HG02798 (cell line): ENCODE results near the gene ASPG.

Experiments used
- ATAC-seq: cut with Tn5 transposase; IDR thresholded peaks from one replicate; pipeline ENCODE4 v1.9.1; 2021; ENCODE audit warnings: mild to moderate bottlenecking; ENCODE audit not compliant: unreplicated experiment, poor library complexity

The ASPG gene

GRCh38 chr14:104113631-104114420, 28.3 kb downstream of the ASPG start:
- no peak for ATAC-seq

GRCh38 chr14:104114421-104115130, 29.1 kb downstream of the ASPG start:
- ATAC-seq = no peak

DNA sequence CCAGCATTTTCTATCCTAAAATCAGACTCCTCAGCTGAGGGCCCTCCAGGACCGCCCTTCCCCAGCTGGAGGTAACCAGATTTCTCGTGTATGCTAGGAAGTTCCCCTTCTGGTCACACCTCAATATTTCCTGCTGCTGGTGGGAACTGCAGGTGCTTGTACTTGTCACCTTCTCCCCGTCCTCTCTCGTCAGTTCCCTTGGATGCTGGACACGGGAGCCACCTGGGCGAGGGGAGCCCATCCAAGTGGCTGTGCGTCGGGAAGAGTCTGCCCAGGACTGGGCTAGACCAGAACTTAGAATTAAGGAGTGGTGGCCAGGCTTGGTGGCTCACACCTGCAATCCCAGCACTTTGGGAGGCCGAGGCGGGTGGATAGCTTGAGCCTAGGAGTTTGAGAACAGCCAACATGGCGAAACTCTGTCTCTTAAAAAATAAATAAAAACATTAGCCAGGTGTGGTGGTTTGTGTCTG, 29.7 kb downstream of the ASPG start:
- no peak for ATAC-seq

- ATAC-seq = no peak
Measured at GRCh38 chr14:104115691-104116287, 30.3 kb downstream of the ASPG start.

DNA sequence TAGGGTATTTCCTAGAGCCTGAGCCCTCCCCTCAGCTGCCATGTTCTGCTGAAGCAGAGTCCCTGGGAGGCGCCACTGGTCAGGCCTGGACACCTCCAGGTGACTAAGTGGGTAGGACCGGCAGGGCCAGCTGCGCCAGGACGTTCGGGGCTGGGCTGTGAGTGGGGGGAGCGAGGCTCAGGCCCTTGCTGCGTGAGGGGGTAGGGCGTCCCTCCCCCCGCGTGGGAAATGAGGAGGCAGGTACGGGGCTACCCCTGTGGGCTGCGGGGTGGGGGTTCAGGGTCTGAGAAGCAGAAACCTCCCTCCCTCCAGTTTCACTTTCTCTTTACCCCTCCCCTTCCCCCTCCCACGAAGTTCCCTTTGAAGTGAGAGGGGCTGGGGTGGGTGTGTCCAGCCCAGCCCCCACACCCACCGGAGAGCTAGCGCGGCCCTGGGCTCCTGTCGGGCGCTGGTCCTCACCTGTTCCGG, 30.8 kb downstream of the ASPG start:
- no peak for ATAC-seq

DNA sequence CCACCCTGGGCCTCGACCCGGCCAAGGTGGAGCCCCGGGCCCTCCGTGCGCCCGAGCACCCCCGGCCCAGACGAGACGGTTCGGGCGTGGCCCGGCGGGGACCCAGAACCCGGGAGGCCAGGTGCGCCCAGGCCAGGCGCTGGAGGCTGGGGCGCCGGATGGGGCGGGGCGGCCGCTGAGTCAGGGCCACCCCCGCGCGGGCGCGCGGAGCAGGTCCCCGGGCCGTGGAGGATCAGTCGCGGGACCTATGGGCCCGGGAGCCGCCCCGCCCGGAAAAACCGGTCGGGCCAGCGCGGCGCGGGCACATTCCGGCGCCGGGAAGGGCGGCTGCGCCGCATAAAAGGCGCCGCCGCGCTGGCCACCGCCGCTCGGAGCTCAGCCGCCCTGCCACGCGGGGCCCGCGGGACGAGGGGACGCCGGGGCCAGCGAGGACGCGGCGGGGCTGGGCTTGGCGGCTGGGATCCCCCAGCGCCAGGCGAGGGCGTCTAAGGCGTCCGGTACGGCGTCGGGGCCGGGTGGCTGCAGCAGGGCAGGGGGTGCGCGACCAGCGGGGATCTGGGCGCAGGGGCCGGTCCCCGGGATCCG, 31.3 kb downstream of the ASPG start:
- no peak for ATAC-seq

DNA sequence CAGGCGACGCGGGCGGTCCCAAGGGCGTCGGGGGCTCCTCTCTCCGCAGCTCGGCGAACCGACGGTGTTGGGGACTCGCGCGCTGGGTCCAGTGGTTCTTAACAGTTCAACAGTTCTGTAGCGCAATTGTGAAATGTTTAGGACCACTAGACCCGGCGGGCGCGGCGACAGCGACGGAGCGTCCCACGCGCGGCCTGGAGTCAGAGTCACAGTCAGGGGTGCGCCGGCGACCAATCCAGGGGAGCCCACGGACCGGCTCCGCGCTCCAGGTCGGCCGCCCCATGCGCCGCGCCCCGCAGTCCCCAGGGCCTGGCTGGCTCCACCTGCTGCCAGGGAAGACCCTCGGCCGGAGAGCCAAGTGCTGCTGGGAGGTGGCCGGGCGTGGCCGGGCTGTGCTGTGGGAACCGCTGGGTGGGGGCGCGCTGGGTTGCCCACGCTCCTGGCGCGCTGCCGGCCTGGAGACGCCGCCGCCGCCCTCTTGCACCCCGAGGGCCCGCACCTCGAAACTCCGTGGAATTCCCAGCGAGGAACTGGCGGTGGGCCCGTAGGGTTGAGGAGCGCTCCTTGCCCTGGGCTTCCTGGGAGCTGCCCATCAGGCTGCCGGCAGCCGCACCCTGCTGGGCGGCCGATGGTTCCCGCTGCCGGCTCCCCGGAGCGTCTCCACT, 32.0 kb downstream of the ASPG start:
- no peak for ATAC-seq

DNA sequence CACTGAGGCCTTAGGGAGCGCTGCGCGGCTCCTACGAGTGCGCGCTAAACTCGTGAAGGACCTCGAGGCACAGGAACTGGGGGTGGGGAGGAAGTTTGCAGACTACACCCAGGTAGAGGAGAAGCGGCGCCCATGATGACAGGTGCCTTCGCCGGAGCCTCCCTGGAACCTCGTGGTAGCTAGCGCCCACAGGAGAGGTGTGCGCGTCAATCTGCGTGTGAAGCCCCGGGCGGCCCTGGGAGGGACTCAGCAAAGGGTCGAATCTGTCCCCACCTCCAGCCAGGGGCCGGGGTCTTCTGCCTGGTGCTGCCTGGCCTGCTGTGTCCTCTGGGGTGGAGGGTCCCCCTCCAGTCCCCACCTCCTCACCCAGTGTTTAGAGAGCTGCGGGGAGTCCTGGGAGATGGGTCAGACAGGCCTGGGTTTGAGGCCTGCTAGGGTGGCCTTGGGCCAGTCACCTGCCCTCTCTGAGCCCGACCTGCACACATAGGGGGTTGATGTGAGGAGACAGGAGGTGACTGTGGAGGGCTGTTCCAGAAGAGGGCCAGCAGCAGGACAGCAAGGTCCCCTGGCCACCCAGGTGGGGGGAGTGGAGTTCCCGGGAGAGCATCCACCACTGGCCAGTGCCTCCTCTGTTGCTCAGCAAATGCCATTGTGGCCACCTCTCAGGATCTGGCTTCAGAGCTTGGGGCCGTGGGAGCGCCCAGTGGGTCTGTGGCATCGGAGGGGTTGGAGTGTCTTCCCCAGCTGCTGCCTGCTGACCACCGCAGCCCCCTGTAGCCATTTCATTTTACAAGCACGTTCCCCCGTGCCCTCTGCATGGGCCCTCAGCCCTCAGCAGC, 32.7 kb downstream of the ASPG start:
- no peak for ATAC-seq

DNA sequence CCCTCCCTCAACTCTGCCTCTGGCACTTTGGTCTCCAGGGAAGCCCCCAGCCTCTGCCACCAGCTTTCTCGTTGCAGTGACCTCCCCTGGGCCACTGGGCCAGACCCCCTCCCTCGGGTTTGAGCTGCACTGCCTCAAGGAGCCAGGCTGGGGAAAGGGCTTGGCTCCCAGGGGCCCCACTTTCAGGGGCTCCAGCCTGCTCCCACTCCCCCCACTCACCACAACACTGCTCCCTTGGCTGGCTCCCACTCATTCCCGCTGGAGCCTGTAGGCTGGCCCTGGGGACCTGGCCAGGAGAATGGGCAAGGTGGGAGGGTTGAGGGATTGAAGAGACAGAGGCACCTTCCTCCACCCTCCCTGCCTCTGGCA, 33.6 kb downstream of the ASPG start:
- no peak for ATAC-seq

- no peak for ATAC-seq
Measured at GRCh38 chr14:104119488-104120251, 34.2 kb downstream of the ASPG start.

DNA sequence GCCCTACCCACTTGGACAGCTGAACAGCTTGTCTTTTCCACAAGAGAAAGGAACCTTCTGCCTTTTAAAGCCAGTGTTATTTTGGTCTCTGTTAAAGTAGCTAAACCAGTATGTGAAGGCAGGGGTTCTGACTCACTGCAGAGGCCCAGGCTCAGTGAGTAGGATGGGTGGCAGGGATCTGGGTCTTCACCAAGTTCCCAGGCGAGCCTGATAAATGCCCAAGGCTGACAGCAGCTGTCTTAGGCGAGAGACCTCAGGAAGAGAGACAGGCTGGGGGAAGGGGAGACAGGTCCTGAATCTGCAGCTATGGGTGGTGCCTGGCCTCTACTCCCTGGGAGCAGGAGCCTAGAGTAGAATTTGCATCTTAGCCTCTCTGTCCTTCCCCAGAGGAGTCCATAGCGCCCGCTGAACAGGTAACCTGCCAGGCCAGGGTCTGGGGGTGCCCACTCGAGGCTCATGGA, 34.8 kb downstream of the ASPG start:
- ATAC-seq = no peak

DNA sequence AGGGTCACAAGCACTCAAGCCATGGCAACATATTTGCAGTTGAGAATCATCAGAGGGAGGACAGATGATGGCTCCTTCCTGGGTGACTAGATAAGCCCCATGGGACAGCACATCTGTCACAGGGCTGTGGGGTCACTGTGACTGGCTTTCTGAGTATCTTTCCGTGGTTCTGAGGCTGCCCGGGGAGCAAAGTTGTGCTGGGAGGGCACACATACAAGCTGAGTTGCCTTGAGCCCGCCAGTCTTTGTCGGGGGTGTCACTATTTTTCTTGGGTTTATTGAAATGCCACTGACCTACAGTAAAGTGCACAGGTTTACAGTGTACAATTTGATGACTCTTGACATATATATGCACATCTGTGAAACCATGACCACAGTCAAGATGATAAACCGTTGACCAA, 35.6 kb downstream of the ASPG start:
- no peak for ATAC-seq

GRCh38 chr14:104123879-104124278, 38.4 kb downstream of the ASPG start:
- ATAC-seq = no peak

DNA sequence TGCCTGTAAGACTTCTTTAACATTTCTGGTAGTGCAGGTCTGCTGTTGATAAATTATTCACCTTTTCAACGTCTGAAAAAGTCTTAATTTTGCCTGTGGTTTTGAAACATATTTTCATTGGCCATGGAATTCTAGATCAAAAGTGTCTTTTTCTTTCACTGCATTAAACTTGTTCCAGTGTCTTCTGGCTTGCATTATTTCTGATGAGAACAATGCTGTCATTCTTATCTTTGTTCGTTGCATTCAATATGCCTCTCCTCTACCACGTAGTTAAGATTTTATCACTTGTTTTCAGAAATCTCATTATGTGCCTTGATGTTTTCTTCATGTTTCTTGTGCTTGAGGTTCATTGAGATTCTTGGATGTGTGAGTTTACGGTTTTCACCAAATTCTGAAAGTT, 39.5 kb downstream of the ASPG start:
- no peak for ATAC-seq

- ATAC-seq = no peak
Measured at GRCh38 chr14:104126753-104127152, 41.3 kb downstream of the ASPG start.

DNA sequence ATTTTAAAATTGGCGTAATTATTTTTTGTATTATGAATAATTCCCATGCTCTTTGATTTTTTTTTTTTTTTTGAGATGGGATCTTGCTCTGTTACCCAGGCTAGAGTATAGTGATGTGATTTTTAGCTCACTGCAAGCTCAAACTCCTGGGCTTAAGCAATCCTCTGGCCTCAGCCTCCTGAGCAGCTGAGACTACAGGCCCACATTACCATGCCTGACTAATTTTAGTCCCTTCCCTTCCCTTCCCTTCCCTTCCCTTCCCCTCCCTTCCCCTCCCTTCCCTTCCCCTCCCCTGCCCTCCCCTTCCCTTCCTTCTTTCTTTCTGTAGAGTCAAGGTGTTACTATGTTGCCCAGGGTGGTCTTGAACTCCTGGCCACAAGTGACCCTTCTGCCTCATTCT, 43.5 kb downstream of the ASPG start:
- ATAC-seq = no peak

- no peak for ATAC-seq
Measured at GRCh38 chr14:104129556-104129955, 44.1 kb downstream of the ASPG start.

DNA sequence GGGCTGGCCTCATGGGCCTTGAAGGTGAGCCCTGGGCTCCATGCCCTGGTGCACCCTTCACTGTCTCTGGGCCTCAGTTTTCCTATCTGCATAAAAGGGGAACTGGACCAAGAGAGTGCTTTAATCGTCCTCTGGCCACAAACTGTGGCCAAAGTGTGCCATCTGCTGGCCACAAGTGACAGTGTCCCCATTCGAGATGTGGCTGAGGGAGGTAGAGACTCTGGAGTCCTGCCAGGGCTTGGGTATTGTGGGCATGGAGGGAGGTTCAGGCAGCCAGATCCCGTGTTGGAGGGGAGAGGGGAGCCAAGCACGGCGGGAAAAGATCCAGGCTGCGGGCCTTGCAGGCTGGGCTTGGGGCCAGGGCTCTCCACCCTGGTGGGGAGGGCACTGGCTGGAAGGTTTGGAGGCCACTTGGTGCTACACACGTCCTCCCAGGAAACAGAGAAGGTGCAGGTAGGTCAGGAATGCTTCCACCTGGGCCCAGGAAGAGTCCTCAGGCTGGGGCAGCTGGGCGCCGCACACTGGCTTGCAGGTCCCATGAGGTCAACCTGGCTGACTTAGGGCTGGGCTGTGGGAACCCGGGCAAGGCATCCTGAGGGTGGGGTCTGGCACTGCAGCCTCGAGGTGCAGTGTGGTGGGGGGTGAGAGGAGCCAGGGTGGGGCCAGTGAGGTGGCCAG, 45.6 kb downstream of the ASPG start:
- no peak for ATAC-seq
